Retinal pigment epithelial cell (primary cell): ENCODE data around the gene SF3B3.

Source experiments
- DNase-seq: peaks from one replicate; pipeline ENCODE4 v3.0.0-alpha.2; 2010; ENCODE audit warnings: low read depth
- H3K4me3 ChIP-seq: 2 replicates; pipeline ENCODE4 v1.5.1; 2011; ENCODE audit warnings: mild to moderate bottlenecking, low read length, control low read depth, moderate library complexity
- TF ChIP-seq, protein P1 (sequence below): conservative IDR thresholded peaks from 2 replicates; pipeline ENCODE4 v1.5.1; 2011; ENCODE audit warnings: low read depth, low read length, control low read depth, inconsistent platforms

Gene SF3B3

DNA sequence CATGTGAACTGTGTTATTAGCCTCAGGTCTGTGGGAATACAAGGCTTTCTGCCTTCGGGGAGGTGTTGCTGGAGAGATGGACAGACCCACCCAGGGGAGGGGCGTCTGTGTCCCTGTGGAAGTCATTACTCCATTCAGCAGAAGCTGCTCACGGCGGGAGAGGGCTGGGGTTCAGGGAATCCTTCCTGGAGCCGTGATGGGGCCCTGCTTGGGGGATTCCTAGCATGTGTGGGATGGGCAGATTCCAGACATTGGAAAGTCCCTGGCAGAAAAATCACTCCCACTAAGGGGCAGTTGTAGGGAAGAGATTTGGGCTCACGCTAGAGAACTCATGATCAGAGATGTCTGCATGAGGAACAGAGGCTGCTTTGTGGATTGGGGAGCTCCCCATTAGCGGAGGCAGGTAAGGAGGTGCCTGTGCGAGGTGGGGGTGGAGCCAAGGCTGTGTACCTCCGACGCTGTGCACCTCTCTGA lies 66.4 kb downstream of the SF3B3 start:
- TF ChIP-seq, protein P1, sequence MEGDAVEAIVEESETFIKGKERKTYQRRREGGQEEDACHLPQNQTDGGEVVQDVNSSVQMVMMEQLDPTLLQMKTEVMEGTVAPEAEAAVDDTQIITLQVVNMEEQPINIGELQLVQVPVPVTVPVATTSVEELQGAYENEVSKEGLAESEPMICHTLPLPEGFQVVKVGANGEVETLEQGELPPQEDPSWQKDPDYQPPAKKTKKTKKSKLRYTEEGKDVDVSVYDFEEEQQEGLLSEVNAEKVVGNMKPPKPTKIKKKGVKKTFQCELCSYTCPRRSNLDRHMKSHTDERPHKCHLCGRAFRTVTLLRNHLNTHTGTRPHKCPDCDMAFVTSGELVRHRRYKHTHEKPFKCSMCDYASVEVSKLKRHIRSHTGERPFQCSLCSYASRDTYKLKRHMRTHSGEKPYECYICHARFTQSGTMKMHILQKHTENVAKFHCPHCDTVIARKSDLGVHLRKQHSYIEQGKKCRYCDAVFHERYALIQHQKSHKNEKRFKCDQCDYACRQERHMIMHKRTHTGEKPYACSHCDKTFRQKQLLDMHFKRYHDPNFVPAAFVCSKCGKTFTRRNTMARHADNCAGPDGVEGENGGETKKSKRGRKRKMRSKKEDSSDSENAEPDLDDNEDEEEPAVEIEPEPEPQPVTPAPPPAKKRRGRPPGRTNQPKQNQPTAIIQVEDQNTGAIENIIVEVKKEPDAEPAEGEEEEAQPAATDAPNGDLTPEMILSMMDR: no peak
- DNase-seq: no peak
- H3K4me3 ChIP-seq: no peak overlapping the region

DNA sequence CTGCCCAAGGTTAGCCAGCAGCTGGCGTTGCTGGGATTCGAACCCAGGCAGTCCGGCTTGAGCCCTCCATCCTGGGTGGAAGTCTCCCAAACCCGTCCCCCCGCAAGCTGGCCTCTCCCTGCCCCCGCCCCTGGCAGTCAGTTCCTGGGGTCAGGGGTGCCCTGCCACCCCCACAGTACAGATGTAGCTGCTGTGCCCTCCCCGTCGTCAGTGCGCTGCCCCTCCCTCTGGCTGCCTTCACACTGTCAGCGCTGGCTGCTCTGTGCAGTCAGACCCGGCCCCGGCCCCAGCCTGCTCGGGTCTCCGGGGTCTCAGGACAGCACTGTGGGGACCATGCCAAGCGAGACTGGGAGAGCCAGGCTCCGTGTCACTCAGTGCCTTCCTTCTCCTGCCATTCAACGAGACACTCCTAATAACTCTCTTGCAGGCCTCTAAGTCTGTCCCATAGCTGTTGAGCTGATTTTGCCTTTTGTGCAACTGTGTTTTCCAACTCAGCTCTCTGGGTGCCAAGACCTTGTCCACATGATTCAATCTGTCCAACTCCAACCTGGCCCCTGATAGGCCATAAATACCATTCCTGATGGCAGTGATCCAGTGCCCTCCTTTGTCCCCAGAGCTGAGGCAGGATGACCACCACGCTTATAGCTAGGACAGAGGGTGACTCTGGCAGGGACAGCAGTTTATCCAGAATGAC lies 67.3 kb downstream of the SF3B3 start:
- TF ChIP-seq, protein P1: no peak
- H3K4me3 ChIP-seq: no peak overlapping the region
- no peak for DNase-seq

DNA sequence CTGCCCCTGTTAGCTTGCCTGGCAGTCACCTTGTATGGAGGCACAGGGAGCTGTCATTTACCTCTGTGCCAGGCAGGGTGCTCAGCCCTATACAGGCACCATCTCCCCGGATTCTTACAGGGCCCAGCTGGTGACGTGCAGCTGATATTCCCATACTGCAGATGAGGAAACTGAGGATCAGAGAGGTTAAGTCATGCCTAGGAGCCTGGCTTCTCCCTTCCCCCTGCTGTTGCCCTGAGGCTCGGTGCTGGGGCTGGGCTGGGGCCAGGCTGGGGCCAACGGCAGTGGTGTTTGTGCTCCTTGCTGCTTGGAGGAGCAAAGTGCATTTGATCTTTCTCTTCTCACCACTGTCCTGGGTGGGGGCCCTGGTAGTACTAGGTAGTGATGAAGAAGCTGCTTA lies 68.0 kb downstream of the SF3B3 start:
- TF ChIP-seq, protein P1: no peak
- no peak overlapping the region for H3K4me3 ChIP-seq

DNA sequence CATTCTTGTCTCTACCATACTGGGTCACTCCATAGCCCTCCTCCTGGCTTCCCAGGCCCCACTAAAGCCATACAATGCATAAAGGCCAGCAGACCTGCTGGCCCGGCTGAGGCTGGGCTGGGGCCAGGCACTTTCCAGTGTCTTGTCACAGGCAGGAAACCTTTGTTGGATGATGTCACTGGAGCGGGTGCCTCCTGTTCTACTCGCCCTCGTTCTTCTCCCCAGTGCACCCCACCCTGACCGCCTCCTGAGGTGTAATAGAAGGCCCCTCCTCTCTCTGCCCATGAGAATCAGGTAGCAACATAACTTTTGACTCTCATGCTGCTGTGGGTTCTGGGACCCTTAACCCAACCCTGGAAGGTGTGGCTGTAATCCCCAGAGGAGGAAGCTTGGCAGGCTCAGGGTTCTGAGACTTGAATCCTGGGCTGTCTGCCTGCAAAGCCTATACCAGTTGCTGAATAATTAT lies 68.5 kb downstream of the SF3B3 start:
- DNase-seq: no peak
- H3K4me3 ChIP-seq: no peak overlapping the region
- TF ChIP-seq, protein P1: no peak

More for the DNA sequence above, 68.0 kb downstream of the SF3B3 start:
- DNase-seq: no peak

DNA sequence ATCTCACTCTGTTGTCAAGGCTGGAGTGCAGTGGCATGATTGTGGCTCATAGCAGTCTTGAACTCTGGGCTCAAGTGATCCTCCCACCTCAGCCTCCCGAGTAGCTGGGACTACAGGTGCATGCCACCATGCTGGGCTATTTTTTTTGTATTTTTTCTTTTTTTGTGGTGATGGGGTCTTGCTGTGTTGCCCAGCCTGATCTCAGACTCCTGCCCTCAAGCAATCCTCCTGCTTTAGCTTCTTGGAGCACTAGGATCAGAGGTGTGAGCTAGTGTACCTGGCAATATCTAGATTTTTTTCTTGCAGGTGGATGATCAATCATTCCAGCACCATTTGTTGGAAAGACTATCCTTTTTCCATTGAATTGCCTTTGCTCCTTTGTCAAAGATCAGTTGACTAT lies 69.9 kb downstream of the SF3B3 start:
- no peak overlapping the region for H3K4me3 ChIP-seq
- TF ChIP-seq, protein P1: no peak
- no peak for DNase-seq

DNA sequence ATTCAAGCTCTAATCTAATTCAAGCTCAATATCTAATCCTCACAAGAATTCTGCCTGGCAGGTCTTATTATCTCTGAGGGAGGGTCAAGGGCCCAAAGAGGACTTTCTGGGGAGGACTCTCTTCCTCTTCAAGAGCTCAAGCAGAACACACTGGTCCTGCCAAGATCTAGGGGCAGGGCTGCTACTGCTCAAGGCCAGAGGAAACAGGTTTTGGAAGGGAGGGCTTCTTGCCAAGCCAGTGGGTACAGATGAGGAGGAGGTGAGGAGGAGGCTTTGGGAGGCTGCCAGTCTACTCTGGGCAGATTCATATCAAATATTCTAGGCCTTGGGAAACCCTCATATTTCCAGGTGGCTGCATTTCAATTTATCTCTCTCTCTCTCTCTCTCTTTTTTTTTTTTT lies 71.0 kb downstream of the SF3B3 start:
- DNase-seq: no peak
- TF ChIP-seq, protein P1: no peak

More for the DNA sequence above, 71.0 kb downstream of the SF3B3 start:
- no peak overlapping the region for H3K4me3 ChIP-seq
